ENCODE results near the gene WDR18. TPM values are rescaled to one million over a fixed set of nuclear protein-coding genes. Genes with fewer than 3 reads are reported as not detected.

Gene WDR18
- total RNA-seq, 2 donors from 2014 or later: 68.6 to 85.6 TPM

- Mint-ChIP-seq H3K36me3 (ENCODE audit: low read depth) (peaks cover 64% of the 10 kb centered on the region), H3K4me3 (no peak overlapping the region), H3K4me1 (no peaks in the 10 kb centered on the region), H3K9me3 (peaks cover 1% of the 10 kb centered on the region), H3K27me3 (ENCODE audit: insufficient read depth) (no peaks in the 10 kb centered on the region), H3K27ac (peak overlapping the region; percentile 42)
- Histone ChIP-seq H3K27ac (ENCODE audit: low read depth, low read length) (no peak overlapping the region), H3K9me3 (ENCODE audit: control insufficient read depth, low read length) (no peaks in the 10 kb centered on the region), H3K9ac (ENCODE audit: extremely low read depth, low read length, poor library complexity, severe bottlenecking) (no peak overlapping the region), H3K4me3 (ENCODE audit: low read length) (no peak overlapping the region), H3K36me3 (ENCODE audit: control insufficient read depth, insufficient read depth, low read length) (peaks cover 39% of the 10 kb centered on the region), H3K27me3 (ENCODE audit: control insufficient read depth, insufficient read depth, low read length, poor library complexity, severe bottlenecking) (no peaks in the 10 kb centered on the region), H3K4me1 (ENCODE audit: control insufficient read depth, insufficient read depth, low read length) (no peaks in the 10 kb centered on the region)
- 92 to 94% methylated on average over 15 to 22 of the region's 22 CpGs for WGBS, 2 experiments (ENCODE audit: insufficient coverage in 1 of 2, insufficient read length in 1 of 2)
- TF ChIP-seq CTCF (conservative IDR thresholded peaks at IDR 0.05): no peak
- no peak for DNase-seq
Observed at GRCh38 chr19:939439-939838, 44.7 kb upstream of the WDR18 start.

- H3K27ac ChIP-seq (ENCODE audit: low read depth, low read length): peak overlapping the region; percentile 49
- Mint-ChIP-seq H3K27me3 (ENCODE audit: insufficient read depth) (no peaks in the 10 kb centered on the region), H3K27ac (peak overlapping the region; percentile 42), H3K9me3 (peaks cover 1% of the 10 kb centered on the region), H3K36me3 (ENCODE audit: low read depth) (peaks cover 69% of the 10 kb centered on the region), H3K4me1 (no peaks in the 10 kb centered on the region), H3K4me3 (no peak overlapping the region)
- no peak for DNase-seq
- 96 to 100% methylated on average over 3 to 7 of the region's 7 CpGs for WGBS, 2 experiments (ENCODE audit: insufficient coverage in 1 of 2, insufficient read length in 1 of 2)
- H3K36me3 ChIP-seq (ENCODE audit: control insufficient read depth, insufficient read depth, low read length): peaks cover 38% of the 10 kb centered on the region
- no peak overlapping the region for H3K9ac ChIP-seq (ENCODE audit: extremely low read depth, low read length, poor library complexity, severe bottlenecking)
- no peak for TF ChIP-seq CTCF (conservative IDR thresholded peaks at IDR 0.05)
- no peaks in the 10 kb centered on the region for H3K27me3 ChIP-seq (ENCODE audit: control insufficient read depth, insufficient read depth, low read length, poor library complexity, severe bottlenecking)
- H3K4me1 ChIP-seq (ENCODE audit: control insufficient read depth, insufficient read depth, low read length): no peaks in the 10 kb centered on the region
- no peaks in the 10 kb centered on the region for H3K9me3 ChIP-seq (ENCODE audit: control insufficient read depth, low read length)
- H3K4me3 ChIP-seq (ENCODE audit: low read length): no peak overlapping the region
Observed at GRCh38 chr19:939922-940321, 44.2 kb upstream of the WDR18 start.

GRCh38 chr19:940591-941291 is 43.4 kb upstream of the WDR18 start:
- Mint-ChIP-seq H3K4me1 (no peaks in the 10 kb centered on the region), H3K4me3 (no peak overlapping the region), H3K27ac (peak overlapping the region; percentile 42), H3K27me3 (ENCODE audit: insufficient read depth) (no peaks in the 10 kb centered on the region), H3K9me3 (peaks cover 1% of the 10 kb centered on the region), H3K36me3 (ENCODE audit: low read depth) (peaks cover 67% of the 10 kb centered on the region)
- no peak overlapping the region for H3K27ac ChIP-seq (ENCODE audit: low read depth, low read length)
- no peaks in the 10 kb centered on the region for H3K9me3 ChIP-seq (ENCODE audit: control insufficient read depth, low read length)
- no peaks in the 10 kb centered on the region for H3K27me3 ChIP-seq (ENCODE audit: control insufficient read depth, insufficient read depth, low read length, poor library complexity, severe bottlenecking)
- no peaks in the 10 kb centered on the region for H3K4me1 ChIP-seq (ENCODE audit: control insufficient read depth, insufficient read depth, low read length)
- DNase-seq: no peak
- no peak overlapping the region for H3K4me3 ChIP-seq (ENCODE audit: low read length)
- H3K36me3 ChIP-seq (ENCODE audit: control insufficient read depth, insufficient read depth, low read length): peaks cover 32% of the 10 kb centered on the region
- no peak for TF ChIP-seq CTCF (conservative IDR thresholded peaks at IDR 0.05)
- no peak overlapping the region for H3K9ac ChIP-seq (ENCODE audit: extremely low read depth, low read length, poor library complexity, severe bottlenecking)
- WGBS, 2 experiments (ENCODE audit: insufficient coverage in 1 of 2, insufficient read length in 1 of 2): 96 to 97% methylated on average over 27 to 64 of the region's 64 CpGs

Measured in endodermal cell (in vitro differentiated cells).